Kidney (tissue), 14 donors: ENCODE measurements around the gene LIFR. TPM values are rescaled to one million over a fixed set of nuclear protein-coding genes. Genes with fewer than 3 reads are reported as not detected.

Experiments used
- DNase-seq, 5 donors: peaks; one replicate each; pipeline ENCODE4 v3.0.0-alpha.2; 2013 to 2020
- FAIRE-seq: peaks from 2 replicates; lab custom pipeline; 2012; peaks lifted over from hg19 to GRCh38; lab: Jason Lieb, UNC
- H3K27ac ChIP-seq, 2 donors: one replicate each; pipeline ENCODE4 v1.7.0; 2013; ENCODE audit warnings: low read depth in 2 of 2, low read length in 2 of 2, inconsistent platforms in 1 of 2
- H3K27me3 ChIP-seq: one replicate; pipeline ENCODE4 v1.7.1; 2013; ENCODE audit warnings: low read length, inconsistent platforms; ENCODE audit not compliant: control insufficient read depth, insufficient read depth
- H3K36me3 ChIP-seq, 3 donors: one replicate each; pipeline versions ENCODE4 v1.7.0 to v1.7.1; 2013; ENCODE audit warnings: low read length in 3 of 3, control low read depth in 1 of 3, inconsistent platforms in 1 of 3; ENCODE audit not compliant: insufficient read depth in 3 of 3, control insufficient read depth in 2 of 3
- H3K4me1 ChIP-seq, 3 donors: one replicate each; pipeline versions ENCODE4 v1.7.0 to v1.7.1; 2013; ENCODE audit warnings: low read length in 3 of 3, inconsistent platforms in 1 of 3, low read depth in 1 of 3; ENCODE audit not compliant: control insufficient read depth in 2 of 3, insufficient read depth in 2 of 3
- H3K4me3 ChIP-seq, 3 donors: one replicate each; pipeline versions ENCODE4 v1.7.0 to v1.8.1; 2013; ENCODE audit warnings: low read length in 3 of 3, control low read depth in 1 of 3, inconsistent platforms in 1 of 3
- H3K9ac ChIP-seq, 3 donors: one replicate each; pipeline versions ENCODE4 v1.7.0 to v1.7.1; 2013; ENCODE audit warnings: low read length in 3 of 3, control low read depth in 1 of 3, inconsistent platforms in 1 of 3
- H3K9me3 ChIP-seq, 3 donors: one replicate each; pipeline versions ENCODE4 v1.7.0 to v1.7.1; 2013; ENCODE audit warnings: low read length in 3 of 3, control low read depth in 1 of 3, inconsistent platforms in 1 of 3; ENCODE audit not compliant: control insufficient read depth in 2 of 3, insufficient read depth in 1 of 3
- intact Hi-C: fragments of 100-400 bp; cut with DNase I; formaldehyde crosslinking; loops from one replicate; pipeline ENCODE4 v1.11.1; 2022
- polyA plus RNA-seq: library from polyadenylated mRNA; stranded (reverse); fragments of 350-450 nt; fragmentation: Illumina TruSeq; extraction: RNeasy Lipid Tissue Mini Kit (QIAGEN cat#74804); gene quantifications from one replicate; pipeline ENCODE4 v1.2.3, GENCODE V29; 2014; ENCODE audit warnings: low read depth, low replicate concordance; ENCODE audit not compliant: insufficient read depth
- total RNA-seq: library from RNA; stranded (reverse); fragmentation: NEBNext Ultra II Directional; extraction: Animal tissue kit (Norgen Biotek cat#: 25700); gene quantifications from one replicate; pipeline ENCODE4 v1.2.1, GENCODE V29; 2021
- TF ChIP-seq, protein P1 (sequence below): IDR thresholded peaks from 3 replicates; pipeline ENCODE4 v1.5.1; 2012; ENCODE audit warnings: mild to moderate bottlenecking, moderate library complexity, borderline replicate concordance; ENCODE audit not compliant: insufficient read depth; ENCODE audit errors: extremely low read depth
- donor health status: control.
- donor health status: control.
- donor health status: control.
- donor health status: control.
- donor health status: control.
- donor health status: DM: yes; HTN: yes; CAD: no.
- donor health status: Normal renal cell carcinoma (clear cell type).

LIFR gene
- total and polyA plus RNA-seq, 2 donors from 2014 or later: 8.5 to 90.1 TPM

DNA sequence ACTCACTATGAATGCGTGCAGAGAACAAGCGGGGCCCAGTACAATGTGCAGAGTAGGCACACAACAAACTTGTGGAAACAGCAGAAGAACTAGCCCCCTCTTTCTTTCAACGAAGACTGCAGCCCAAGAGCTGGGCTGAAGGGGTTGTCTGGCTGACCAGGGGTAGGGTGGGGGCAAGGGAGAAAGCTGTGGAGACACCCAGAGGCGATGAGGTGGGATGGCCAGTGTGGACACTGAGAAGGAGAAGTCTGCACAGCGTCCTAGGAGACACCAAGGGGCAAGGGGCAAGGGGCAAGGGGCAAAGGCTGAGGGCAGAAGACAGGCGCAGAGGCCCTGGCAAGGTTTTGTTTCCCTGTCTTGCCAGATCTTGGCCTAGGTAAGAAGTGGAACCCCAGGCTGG, 62.3 kb downstream of the LIFR start:
- Histone ChIP-seq H3K36me3 (peaks cover 2 to 58% (median 15%) of the 10 kb centered on the region in 3 donors), H3K9ac (no peak overlapping the region), H3K27ac (no peak overlapping the region), H3K27me3 (no peaks in the 10 kb centered on the region), H3K9me3 (no peaks in the 10 kb centered on the region), H3K4me1 (no peaks in the 10 kb centered on the region), H3K4me3 (no peak overlapping the region)
- intact Hi-C loops: no loop called here
- TF ChIP-seq, protein P1, sequence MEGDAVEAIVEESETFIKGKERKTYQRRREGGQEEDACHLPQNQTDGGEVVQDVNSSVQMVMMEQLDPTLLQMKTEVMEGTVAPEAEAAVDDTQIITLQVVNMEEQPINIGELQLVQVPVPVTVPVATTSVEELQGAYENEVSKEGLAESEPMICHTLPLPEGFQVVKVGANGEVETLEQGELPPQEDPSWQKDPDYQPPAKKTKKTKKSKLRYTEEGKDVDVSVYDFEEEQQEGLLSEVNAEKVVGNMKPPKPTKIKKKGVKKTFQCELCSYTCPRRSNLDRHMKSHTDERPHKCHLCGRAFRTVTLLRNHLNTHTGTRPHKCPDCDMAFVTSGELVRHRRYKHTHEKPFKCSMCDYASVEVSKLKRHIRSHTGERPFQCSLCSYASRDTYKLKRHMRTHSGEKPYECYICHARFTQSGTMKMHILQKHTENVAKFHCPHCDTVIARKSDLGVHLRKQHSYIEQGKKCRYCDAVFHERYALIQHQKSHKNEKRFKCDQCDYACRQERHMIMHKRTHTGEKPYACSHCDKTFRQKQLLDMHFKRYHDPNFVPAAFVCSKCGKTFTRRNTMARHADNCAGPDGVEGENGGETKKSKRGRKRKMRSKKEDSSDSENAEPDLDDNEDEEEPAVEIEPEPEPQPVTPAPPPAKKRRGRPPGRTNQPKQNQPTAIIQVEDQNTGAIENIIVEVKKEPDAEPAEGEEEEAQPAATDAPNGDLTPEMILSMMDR: no peak
- FAIRE-seq: no peak
- no peak for DNase-seq

DNA sequence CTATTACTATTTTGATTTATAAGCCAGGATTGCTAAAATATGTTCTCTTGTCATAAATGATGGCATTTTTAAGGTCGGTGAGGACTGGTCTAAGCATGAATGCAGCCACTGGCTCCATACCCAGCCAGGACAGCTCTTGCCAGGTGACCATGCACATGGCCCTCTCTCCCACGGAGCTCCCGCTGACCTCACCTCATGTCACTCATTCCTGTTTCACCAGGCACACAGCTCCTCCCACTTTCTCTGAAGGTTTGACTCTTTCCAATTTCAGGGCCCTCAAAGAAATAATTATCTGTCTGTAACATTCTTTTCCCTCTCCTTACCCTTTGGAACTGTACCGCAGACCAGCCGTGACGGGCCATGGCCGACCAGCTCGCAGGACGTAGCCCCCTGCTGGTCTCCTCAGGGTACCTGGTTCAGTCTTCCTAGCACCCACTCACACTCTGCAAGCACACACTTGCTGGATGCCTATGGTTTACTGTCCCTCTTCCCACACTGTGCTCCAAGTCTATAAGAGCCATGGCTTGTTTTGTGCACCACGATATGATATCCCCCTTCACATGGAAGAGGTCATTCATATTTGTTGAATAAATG, 72.5 kb downstream of the LIFR start:
- H3K4me3 ChIP-seq: no peak overlapping the region
- no peaks in the 10 kb centered on the region for H3K4me1 ChIP-seq
- intact Hi-C loops: no loop called here
- no peak overlapping the region for H3K27ac ChIP-seq
- no peak overlapping the region for H3K9ac ChIP-seq
- H3K36me3 ChIP-seq: peaks cover 6 to 54% (median 26%) of the 10 kb centered on the region in 3 donors
- no peaks in the 10 kb centered on the region for H3K27me3 ChIP-seq
- H3K9me3 ChIP-seq: no peaks in the 10 kb centered on the region
- TF ChIP-seq, protein P1: no peak
- peak in 1 of 5 donors; percentile 42 for DNase-seq
- FAIRE-seq: no peak

DNA sequence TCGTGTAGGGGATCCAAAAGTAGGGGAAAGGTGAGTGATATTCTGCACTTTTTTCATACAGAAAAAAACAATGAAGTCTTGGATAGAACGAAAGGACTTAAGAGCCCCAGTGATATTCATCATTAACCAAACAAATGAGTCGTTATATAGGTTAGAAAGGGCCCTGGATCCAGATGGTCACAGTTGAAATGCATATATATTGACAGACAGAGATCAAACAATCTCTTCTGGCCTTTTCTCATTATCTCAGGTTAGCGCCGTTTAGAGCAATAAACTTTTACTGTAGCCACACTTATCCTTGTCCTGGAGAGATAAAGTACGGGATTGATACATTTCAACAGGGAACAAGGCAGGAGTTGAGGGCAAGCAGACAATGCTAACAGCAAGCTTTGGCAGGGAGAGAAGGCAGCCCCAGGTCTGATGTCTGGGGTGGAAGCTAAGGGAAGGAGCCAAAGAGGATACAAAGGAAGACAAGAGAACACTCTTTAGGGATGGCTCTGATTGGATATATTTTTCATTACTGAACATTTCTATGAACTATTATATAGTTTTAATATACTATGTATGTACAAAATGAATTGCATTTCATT, 77.0 kb downstream of the LIFR start:
- TF ChIP-seq, protein P1: no peak
- Histone ChIP-seq H3K9me3 (no peaks in the 10 kb centered on the region), H3K27ac (no peak overlapping the region), H3K36me3 (peaks cover 3 to 14% (median 10%) of the 10 kb centered on the region in 3 donors), H3K4me1 (no peaks in the 10 kb centered on the region), H3K9ac (no peak overlapping the region), H3K4me3 (no peak overlapping the region), H3K27me3 (no peaks in the 10 kb centered on the region)
- DNase-seq (no peak), FAIRE-seq (no peak)
- intact Hi-C loops: no loop called here
